Fibroblast of lung (primary cell): ENCODE results near the gene SMIM7. TPM values are rescaled to one million over a fixed set of nuclear protein-coding genes. Genes with fewer than 3 reads are reported as not detected.

ENCODE experiments used
- DNase-seq, 2 donors: peaks; one replicate each; pipeline versions ENCODE4 v3.0.0 to v3.0.0-alpha.2; 2010; ENCODE audit warnings: low read depth in 2 of 2
- H2AFZ ChIP-seq: 2 replicates; pipeline ENCODE4 v1.5.1; 2012; ENCODE audit warnings: low read length, control low read depth, inconsistent platforms
- H3K27ac ChIP-seq: 2 replicates; pipeline ENCODE4 v1.5.1; 2011; ENCODE audit warnings: low read length, control low read depth; ENCODE audit not compliant: insufficient read depth
- H3K27me3 ChIP-seq: 2 replicates; pipeline ENCODE4 v1.5.1; 2011; ENCODE audit warnings: mild to moderate bottlenecking, low read length; ENCODE audit not compliant: control insufficient read depth, insufficient read depth
- H3K36me3 ChIP-seq: 2 replicates; pipeline ENCODE4 v1.5.1; 2011; ENCODE audit warnings: low read length; ENCODE audit not compliant: control insufficient read depth, insufficient read depth
- H3K4me1 ChIP-seq: 2 replicates; pipeline ENCODE4 v1.5.1; 2011; ENCODE audit warnings: low read length; ENCODE audit not compliant: control insufficient read depth, insufficient read depth; ENCODE audit errors: extremely low read depth
- H3K4me2 ChIP-seq: 2 replicates; pipeline ENCODE4 v1.5.1; 2011; ENCODE audit warnings: low read length, control low read depth; ENCODE audit not compliant: insufficient read depth; ENCODE audit errors: extremely low read depth
- H3K4me3 ChIP-seq, 4 experiments: fragments of 200-600 bp in 1 of 4; sonication (generic) in 1 of 4; replicated peaks in 1 of 4; 2 replicates each; pipeline ENCODE4 v1.5.1; 2011 to 2016; ENCODE audit warnings: low read length in 4 of 4, low read depth in 3 of 4, mild to moderate bottlenecking in 3 of 4, control low read depth in 2 of 4, inconsistent platforms in 1 of 4, mixed read lengths in 1 of 4; ENCODE audit not compliant: insufficient read depth in 1 of 4; ENCODE audit errors: control extremely low read depth in 1 of 4
- H3K79me2 ChIP-seq: 2 replicates; pipeline ENCODE4 v1.5.1; 2012; ENCODE audit warnings: mild to moderate bottlenecking, low read length, inconsistent platforms; ENCODE audit not compliant: control insufficient read depth, insufficient read depth
- H3K9ac ChIP-seq: 2 replicates; pipeline ENCODE4 v1.5.1; 2011; ENCODE audit warnings: mild to moderate bottlenecking, low read length, control low read depth; ENCODE audit not compliant: insufficient read depth
- H3K9me3 ChIP-seq: 2 replicates; pipeline ENCODE4 v1.5.1; 2012; ENCODE audit warnings: low read depth, low read length; ENCODE audit not compliant: control insufficient read depth, insufficient read depth
- H4K20me1 ChIP-seq: 2 replicates; pipeline ENCODE4 v1.5.1; 2011; ENCODE audit warnings: low read length; ENCODE audit not compliant: control insufficient read depth, insufficient read depth; ENCODE audit errors: extremely low read depth
- EZH2 ChIP-seq: IDR thresholded peaks from 2 replicates; pipeline ENCODE4 v1.5.1; 2012; ENCODE audit warnings: low read length, control low read depth, mild to moderate bottlenecking; ENCODE audit errors: missing control alignments
- polyA plus RNA-seq, 2 donors: library from polyadenylated mRNA; depleted of rRNA in 1 of 2; stranded (reverse) in 1 of 2; unstranded in 1 of 2; fragments of >200 nt; gene quantifications; 2 replicates each; pipeline ENCODE4 v1.2.1, GENCODE V29; 2011 to 2012; ENCODE audit warnings: missing spikeins in 1 of 2
- total RNA-seq: library from RNA; depleted of rRNA; stranded (reverse); fragments of >200 nt; gene quantifications from 2 replicates; pipeline ENCODE4 v1.2.1, GENCODE V29; 2014
- TF ChIP-seq, protein P1 (sequence below), 2 donors: IDR thresholded peaks in 1 of 2; conservative IDR thresholded peaks in 1 of 2; 1 replicate in 1 of 2; 2 replicates in 1 of 2; pipeline ENCODE4 v1.5.1; 2011 to 2012; ENCODE audit warnings: low read length in 2 of 2, control low read depth in 1 of 2, inconsistent platforms in 1 of 2, low read depth in 1 of 2, mild to moderate bottlenecking in 1 of 2

Gene SMIM7
- total and polyA plus RNA-seq, 2 donors (not counting 1 experiment from before 2014, with no cell fraction given): 58.1 to 91.4 TPM

DNA sequence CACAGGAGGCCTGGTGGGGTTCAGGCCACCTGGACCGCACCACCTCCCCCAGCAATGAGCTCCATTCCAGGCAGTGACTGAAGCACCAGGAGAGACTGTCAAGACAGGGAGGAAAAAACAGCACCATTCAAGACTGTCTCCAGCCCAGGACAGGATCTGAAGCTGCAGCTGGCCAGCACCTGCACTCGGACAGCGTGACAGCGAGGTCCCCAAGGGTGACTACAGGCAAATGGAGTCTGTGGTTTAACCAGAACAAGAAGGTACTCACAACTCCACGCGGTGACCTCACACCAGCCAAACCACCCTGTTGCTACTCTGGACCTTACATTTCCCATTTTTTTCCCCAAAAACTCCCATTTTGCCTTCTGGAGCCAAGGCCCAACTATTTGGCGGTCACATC is 41.7 kb downstream of the SMIM7 start:
- no peaks in the 10 kb centered on the region for H4K20me1 ChIP-seq
- no peaks in the 10 kb centered on the region for H3K36me3 ChIP-seq
- DNase-seq: no peak
- no peak overlapping the region for H3K4me2 ChIP-seq
- H3K9me3 ChIP-seq: no peaks in the 10 kb centered on the region
- peaks cover 6% of the 10 kb centered on the region for H3K4me1 ChIP-seq
- TF ChIP-seq, protein P1, sequence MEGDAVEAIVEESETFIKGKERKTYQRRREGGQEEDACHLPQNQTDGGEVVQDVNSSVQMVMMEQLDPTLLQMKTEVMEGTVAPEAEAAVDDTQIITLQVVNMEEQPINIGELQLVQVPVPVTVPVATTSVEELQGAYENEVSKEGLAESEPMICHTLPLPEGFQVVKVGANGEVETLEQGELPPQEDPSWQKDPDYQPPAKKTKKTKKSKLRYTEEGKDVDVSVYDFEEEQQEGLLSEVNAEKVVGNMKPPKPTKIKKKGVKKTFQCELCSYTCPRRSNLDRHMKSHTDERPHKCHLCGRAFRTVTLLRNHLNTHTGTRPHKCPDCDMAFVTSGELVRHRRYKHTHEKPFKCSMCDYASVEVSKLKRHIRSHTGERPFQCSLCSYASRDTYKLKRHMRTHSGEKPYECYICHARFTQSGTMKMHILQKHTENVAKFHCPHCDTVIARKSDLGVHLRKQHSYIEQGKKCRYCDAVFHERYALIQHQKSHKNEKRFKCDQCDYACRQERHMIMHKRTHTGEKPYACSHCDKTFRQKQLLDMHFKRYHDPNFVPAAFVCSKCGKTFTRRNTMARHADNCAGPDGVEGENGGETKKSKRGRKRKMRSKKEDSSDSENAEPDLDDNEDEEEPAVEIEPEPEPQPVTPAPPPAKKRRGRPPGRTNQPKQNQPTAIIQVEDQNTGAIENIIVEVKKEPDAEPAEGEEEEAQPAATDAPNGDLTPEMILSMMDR (conservative IDR thresholded peaks at IDR 0.05 in 1 of 2, IDR thresholded peaks at IDR 0.05 in 1 of 2; ENCODE audit: low read depth in 1 of 2, low read length in 2 of 2): no peak
- TF ChIP-seq EZH2: no peak
- H3K27me3 ChIP-seq: no peaks in the 10 kb centered on the region
- H2AFZ ChIP-seq: no peak overlapping the region
- H3K4me3 ChIP-seq: no peak overlapping the region
- no peak overlapping the region for H3K9ac ChIP-seq
- peaks cover 97% of the 10 kb centered on the region for H3K79me2 ChIP-seq
- no peak overlapping the region for H3K27ac ChIP-seq

DNA sequence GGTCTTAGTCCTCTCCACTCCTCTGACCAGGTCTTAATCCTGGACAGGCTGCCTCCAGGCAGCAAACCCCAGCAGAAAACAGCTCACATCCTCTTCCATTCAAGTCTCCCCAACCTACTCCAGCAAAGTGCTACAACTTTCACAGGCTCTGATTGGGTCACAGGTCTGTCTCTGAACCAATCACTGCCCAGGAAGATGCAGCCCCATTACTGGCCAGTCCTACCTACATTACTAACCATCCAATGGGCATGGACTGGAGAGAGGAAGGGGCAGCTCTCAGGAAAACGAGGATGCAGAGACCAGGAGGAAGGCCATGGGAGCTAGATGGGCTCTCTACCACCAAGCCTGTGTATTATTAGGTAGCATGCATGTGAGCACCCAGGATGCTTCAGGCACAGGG is 44.1 kb downstream of the SMIM7 start:
- Histone ChIP-seq H3K9me3 (no peaks in the 10 kb centered on the region), H4K20me1 (no peaks in the 10 kb centered on the region), H3K27ac (no peak overlapping the region), H3K27me3 (no peaks in the 10 kb centered on the region), H3K9ac (no peak overlapping the region), H2AFZ (no peak overlapping the region), H3K36me3 (no peaks in the 10 kb centered on the region), H3K4me1 (peaks cover 6% of the 10 kb centered on the region), H3K4me3 (no peak overlapping the region), H3K4me2 (no peak overlapping the region), H3K79me2 (peaks cover 96% of the 10 kb centered on the region)
- TF ChIP-seq, protein P1 (conservative IDR thresholded peaks at IDR 0.05 in 1 of 2, IDR thresholded peaks at IDR 0.05 in 1 of 2; ENCODE audit: low read depth in 1 of 2, low read length in 2 of 2): no peak
- TF ChIP-seq EZH2: no peak
- no peak for DNase-seq

DNA sequence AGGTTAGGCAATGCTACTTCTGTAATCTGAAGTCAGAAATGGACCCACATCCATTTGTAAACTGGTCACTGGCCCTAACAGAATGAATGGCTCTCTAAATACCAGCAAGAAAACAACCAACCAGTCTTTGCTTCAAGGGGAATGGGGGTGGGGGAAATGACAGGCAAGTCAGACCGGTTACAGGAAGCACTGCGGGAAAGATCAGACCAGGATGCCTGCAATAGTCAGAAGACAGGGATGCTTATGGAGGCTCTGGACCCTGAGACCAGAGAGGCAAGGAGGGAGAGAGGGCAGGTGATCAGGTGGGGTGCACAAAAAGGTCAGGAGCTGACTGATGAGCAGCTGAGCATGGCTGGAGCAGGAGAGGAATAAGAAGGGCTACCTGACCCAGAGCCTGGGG is 45.0 kb downstream of the SMIM7 start:
- no peaks in the 10 kb centered on the region for H4K20me1 ChIP-seq
- no peak overlapping the region for H3K4me3 ChIP-seq
- peaks cover 93% of the 10 kb centered on the region for H3K79me2 ChIP-seq
- no peaks in the 10 kb centered on the region for H3K27me3 ChIP-seq
- TF ChIP-seq, protein P1 (conservative IDR thresholded peaks at IDR 0.05 in 1 of 2, IDR thresholded peaks at IDR 0.05 in 1 of 2; ENCODE audit: low read depth in 1 of 2, low read length in 2 of 2): no peak
- no peak for TF ChIP-seq EZH2
- DNase-seq: no peak
- peaks cover 6% of the 10 kb centered on the region for H3K4me1 ChIP-seq
- no peaks in the 10 kb centered on the region for H3K36me3 ChIP-seq
- H3K9me3 ChIP-seq: no peaks in the 10 kb centered on the region
- H3K27ac ChIP-seq: no peak overlapping the region
- no peak overlapping the region for H3K9ac ChIP-seq
- no peak overlapping the region for H3K4me2 ChIP-seq
- H2AFZ ChIP-seq: no peak overlapping the region
